Fibroblast of lung (primary cell): ENCODE results near the gene COL25A1.

ENCODE experiments used
- CTCF ChIP-seq, 2 donors: IDR thresholded peaks in 1 of 2; conservative IDR thresholded peaks in 1 of 2; 1 replicate in 1 of 2; 2 replicates in 1 of 2; pipeline ENCODE4 v1.5.1; 2011 to 2012; ENCODE audit warnings: low read length in 2 of 2, control low read depth in 1 of 2, inconsistent platforms in 1 of 2, low read depth in 1 of 2, mild to moderate bottlenecking in 1 of 2
- EZH2 ChIP-seq: IDR thresholded peaks from 2 replicates; pipeline ENCODE4 v1.5.1; 2012; ENCODE audit warnings: low read length, control low read depth, mild to moderate bottlenecking; ENCODE audit errors: missing control alignments

- no peak for TF ChIP-seq CTCF (conservative IDR thresholded peaks at IDR 0.05 in 1 of 2, IDR thresholded peaks at IDR 0.05 in 1 of 2; ENCODE audit: low read depth in 1 of 2, low read length in 2 of 2)
- no peak for TF ChIP-seq EZH2
Observed at GRCh38 chr4:108788731-108789130, 513.7 kb downstream of the COL25A1 start.
